H1 (cell line): Measurements from ENCODE around the gene MEN1. TPM values are rescaled to one million over a fixed set of nuclear protein-coding genes. Genes with fewer than 3 reads are reported as not detected.

Source experiments
- CTCF ChIA-PET: fragments of 300-600 bp; sonication (Branson Sonifier 250); formaldehyde crosslinking; loops from one replicate; lab custom pipeline; 2021; ENCODE audit not compliant: partially characterized antibody; lab: Charles Lee
- POLR2A ChIA-PET: fragments of 300-600 bp; sonication (Branson Sonifier 250); formaldehyde crosslinking; loops from one replicate; lab custom pipeline; 2021; ENCODE audit warnings: inconsistent platforms; ENCODE audit not compliant: partially characterized antibody; lab: Charles Lee
- DNase-seq, 2 experiments: peaks; one replicate each; pipeline versions ENCODE4 v3.0.0 to v3.0.0-alpha.2; 2010 to 2022; ENCODE audit warnings: low spot score in 2 of 2, low read depth in 1 of 2, mixed read lengths in 1 of 2
- FAIRE-seq: peaks from 2 replicates; lab custom pipeline; 2011; peaks lifted over from hg19 to GRCh38; lab: Jason Lieb, UNC
- H2AFZ ChIP-seq: 2 replicates; pipeline ENCODE4 v1.8.1; 2012; ENCODE audit warnings: low read length, inconsistent platforms
- H2AK5ac ChIP-seq: 2 replicates; pipeline ENCODE4 v1.6.1; 2013; ENCODE audit warnings: low read depth, low read length
- H2BK120ac ChIP-seq: replicated peaks from 2 replicates; pipeline ENCODE3; 2013; ENCODE audit warnings: low read depth, low read length, inconsistent platforms
- H2BK12ac ChIP-seq: 2 replicates; pipeline ENCODE4 v1.6.1; 2013; ENCODE audit warnings: low read depth, low read length
- H2BK15ac ChIP-seq: 2 replicates; pipeline ENCODE4 v1.6.1; 2013; ENCODE audit warnings: low read length
- H2BK20ac ChIP-seq: 2 replicates; pipeline ENCODE4 v1.6.1; 2013; ENCODE audit warnings: low read length
- H2BK5ac ChIP-seq: 2 replicates; pipeline ENCODE4 v1.6.1; 2013; ENCODE audit warnings: low read depth, low read length
- H3K14ac ChIP-seq: 2 replicates; pipeline ENCODE4 v1.6.1; 2013; ENCODE audit warnings: inconsistent platforms; ENCODE audit not compliant: insufficient read length
- H3K18ac ChIP-seq: 2 replicates; pipeline ENCODE4 v1.6.1; 2013; ENCODE audit warnings: low read length; ENCODE audit errors: extremely low read depth
- H3K23ac ChIP-seq: 2 replicates; pipeline ENCODE4 v1.6.1; 2013; ENCODE audit warnings: inconsistent platforms; ENCODE audit not compliant: insufficient read length
- H3K23me2 ChIP-seq: 2 replicates; pipeline ENCODE4 v1.6.1; 2013; ENCODE audit warnings: low read depth, low read length
- H3K27ac ChIP-seq: 2 replicates; pipeline ENCODE4 v1.6.1; 2011; ENCODE audit warnings: low read depth, low read length, inconsistent platforms
- H3K27me3 ChIP-seq, 4 experiments: replicated peaks in 1 of 4; 1 replicate in 1 of 4; 2 replicates in 3 of 4; pipeline versions ENCODE4 v1.6.1 to v1.8.1; 2011 to 2013; ENCODE audit warnings: low read length in 3 of 4, mild to moderate bottlenecking in 3 of 4, inconsistent platforms in 2 of 4, mixed read lengths in 2 of 4, moderate library complexity in 1 of 4; ENCODE audit not compliant: control insufficient read depth in 3 of 4, insufficient read depth in 3 of 4; ENCODE audit errors: extremely low read depth in 1 of 4
- H3K36me3 ChIP-seq, 4 experiments: 2 replicates each; pipeline versions ENCODE4 v1.6.1 to v1.8.1; 2011 to 2013; ENCODE audit warnings: mild to moderate bottlenecking in 4 of 4, low read length in 3 of 4, moderate library complexity in 2 of 4, control low read depth in 1 of 4, inconsistent platforms in 1 of 4; ENCODE audit not compliant: insufficient read depth in 4 of 4, control insufficient read depth in 2 of 4
- H3K4ac ChIP-seq: replicated peaks from 2 replicates; pipeline ENCODE3; 2013; ENCODE audit warnings: low read length, low read depth, mixed read lengths, inconsistent platforms; ENCODE audit not compliant: insufficient read length
- H3K4me1 ChIP-seq, 4 experiments: replicated peaks in 1 of 4; 1 replicate in 1 of 4; 2 replicates in 3 of 4; pipeline versions ENCODE4 v1.6.1 to v1.8.1; 2011 to 2013; ENCODE audit warnings: low read length in 3 of 4, inconsistent platforms in 2 of 4, mixed read lengths in 1 of 4; ENCODE audit not compliant: insufficient read depth in 4 of 4, control insufficient read depth in 3 of 4
- H3K4me2 ChIP-seq, 2 experiments: 2 replicates each; pipeline versions ENCODE4 v1.6.1 to v1.8.1; 2011 to 2013; ENCODE audit warnings: low read depth in 2 of 2, low read length in 2 of 2, control low read depth in 1 of 2, inconsistent platforms in 1 of 2, mild to moderate bottlenecking in 1 of 2; ENCODE audit not compliant: insufficient read depth in 1 of 2
- H3K4me3 ChIP-seq, 4 experiments: fragments of 200-600, 300-600 bp in 1 of 4; sonication (generic), shearing (Covaris generic), sonication (Bioruptor Twin) in 1 of 4; 2 replicates each; pipeline versions ENCODE4 v1.5.1 to v1.8.1; 2011 to 2016; ENCODE audit warnings: low read length in 4 of 4, low read depth in 3 of 4, control low read depth in 2 of 4, inconsistent platforms in 2 of 4, mild to moderate bottlenecking in 2 of 4, mixed read lengths in 1 of 4, moderate library complexity in 1 of 4; ENCODE audit not compliant: insufficient read depth in 2 of 4; ENCODE audit errors: extremely low read depth in 1 of 4
- H3K56ac ChIP-seq: replicated peaks from 2 replicates; pipeline ENCODE3; 2013; ENCODE audit warnings: low read depth, mild to moderate bottlenecking, mixed read lengths, low read length, inconsistent platforms; ENCODE audit not compliant: insufficient read length
- H3K79me1 ChIP-seq: 2 replicates; pipeline ENCODE4 v1.6.1; 2013; ENCODE audit warnings: low read depth, low read length, control low read depth
- H3K79me2 ChIP-seq, 2 experiments: 2 replicates each; pipeline versions ENCODE4 v1.6.1 to v1.8.1; 2012 to 2013; ENCODE audit warnings: low read length in 2 of 2, mild to moderate bottlenecking in 2 of 2, inconsistent platforms in 1 of 2; ENCODE audit not compliant: insufficient read depth in 2 of 2, control insufficient read depth in 1 of 2
- H3K9ac ChIP-seq, 4 experiments: replicated peaks in 1 of 4; 1 replicate in 1 of 4; 2 replicates in 3 of 4; pipeline versions ENCODE4 v1.6.1 to v1.8.1; 2011 to 2013; ENCODE audit warnings: low read depth in 3 of 4, low read length in 3 of 4, control low read depth in 2 of 4, mild to moderate bottlenecking in 2 of 4, moderate library complexity in 2 of 4, inconsistent platforms in 1 of 4; ENCODE audit errors: extremely low read depth in 1 of 4
- H3K9me3 ChIP-seq, 2 experiments: 2 replicates each; pipeline versions ENCODE4 v1.6.1 to v1.8.1; 2012 to 2013; ENCODE audit warnings: mild to moderate bottlenecking in 2 of 2, moderate library complexity in 2 of 2, control low read depth in 1 of 2, inconsistent platforms in 1 of 2, low read depth in 1 of 2, low read length in 1 of 2, mixed read lengths in 1 of 2; ENCODE audit not compliant: insufficient read depth in 2 of 2
- H4K20me1 ChIP-seq, 2 experiments: replicated peaks in 1 of 2; 2 replicates each; pipeline versions ENCODE3 to v1.8.1; 2011 to 2013; ENCODE audit warnings: inconsistent platforms in 2 of 2, low read length in 2 of 2, mild to moderate bottlenecking in 1 of 2; ENCODE audit not compliant: insufficient read depth in 2 of 2, control insufficient read depth in 1 of 2
- H4K5ac ChIP-seq: 2 replicates; pipeline ENCODE4 v1.6.1; 2013; ENCODE audit warnings: low read length, low read depth, mixed read lengths, inconsistent platforms; ENCODE audit not compliant: insufficient read length
- H4K8ac ChIP-seq: 2 replicates; pipeline ENCODE4 v1.8.0; 2013; ENCODE audit warnings: mild to moderate bottlenecking, moderate library complexity, low read length, inconsistent platforms; ENCODE audit not compliant: insufficient read depth; ENCODE audit errors: extremely low read depth
- H4K91ac ChIP-seq: replicated peaks from 2 replicates; pipeline ENCODE3; 2013; ENCODE audit warnings: low read length, mixed read lengths, inconsistent platforms; ENCODE audit not compliant: insufficient read length
- CREB1 ChIP-seq: IDR thresholded peaks from 2 replicates; pipeline ENCODE4 v1.6.1; 2012; ENCODE audit warnings: inconsistent platforms
- RAD21 ChIP-seq, 2 experiments: IDR thresholded peaks in 1 of 2; conservative IDR thresholded peaks in 1 of 2; 2 replicates each; pipeline ENCODE4 v1.6.1; 2011; ENCODE audit warnings: low read depth in 2 of 2, low read length in 2 of 2, improper control_type of control experiment in 1 of 2, inconsistent platforms in 1 of 2, mild to moderate bottlenecking in 1 of 2, moderate library complexity in 1 of 2
- SIN3A ChIP-seq, 2 experiments: IDR thresholded peaks in 1 of 2; conservative IDR thresholded peaks in 1 of 2; 2 replicates each; pipeline ENCODE4 v1.6.1; 2011 to 2012; ENCODE audit warnings: low read length in 2 of 2, improper control_type of control experiment in 1 of 2, low read depth in 1 of 2, mild to moderate bottlenecking in 1 of 2
- YY1 ChIP-seq: IDR thresholded peaks from 2 replicates; pipeline ENCODE4 v1.6.1; 2011; ENCODE audit warnings: low read depth, mild to moderate bottlenecking, low read length
- WGBS, 2 experiments: shearing (Covaris generic) in 1 of 2; methylation state at CpG; one replicate each; pipeline versions ENCODE4 v1.1.6 to v1.1.7; 2013 to 2015; ENCODE audit warnings: low lambda C conversion rate in 2 of 2, mixed read lengths in 2 of 2, inconsistent platforms in 1 of 2, low coverage in 1 of 2, missing lambda C conversion rate in 1 of 2; ENCODE audit not compliant: insufficient replicate concordance in 2 of 2, insufficient coverage in 1 of 2, insufficient read length in 1 of 2; ENCODE audit errors: extremely low coverage in 1 of 2, missing lambda C conversion rate in 1 of 2; 5-methylcytosine and 5-hydroxymethylcytosine counted together
- polyA plus RNA-seq, 7 experiments: library from polyadenylated mRNA; depleted of rRNA in 3 of 7; stranded (reverse) in 5 of 7; unstranded in 2 of 7; fragments of >200 nt in 5 of 7; fragments of 200-250 nt in 2 of 7; gene quantifications; 1 replicate in 5 of 7; 2 replicates in 1 of 7; 4 replicates in 1 of 7; pipeline versions ENCODE4 v1.2.1 to v1.2.3, GENCODE V29; 2011 to 2013; ENCODE audit warnings: missing spikeins in 2 of 7, mixed read lengths in 2 of 7
- total RNA-seq: library from RNA; stranded (reverse); fragmentation: NEBNext Ultra II Directional; extraction: Animal tissue kit (Norgen Biotek cat#: 25700); gene quantifications from 2 replicates; pipeline ENCODE4 v1.2.1, GENCODE V29; 2021
- TF ChIP-seq, protein P1 (sequence below), 3 experiments: IDR thresholded peaks; 1 replicate in 2 of 3; 2 replicates in 1 of 3; pipeline versions ENCODE4 v1.5.1 to v1.6.1; 2011; ENCODE audit warnings: low read length in 3 of 3, mild to moderate bottlenecking in 3 of 3, inconsistent platforms in 2 of 3, low read depth in 1 of 3, moderate library complexity in 1 of 3; ENCODE audit not compliant: insufficient read depth in 1 of 3; ENCODE audit errors: control extremely low read depth in 1 of 3
- TF ChIP-seq, protein P2 (sequence below): IDR thresholded peaks from 2 replicates; pipeline ENCODE4 v1.6.1; 2011; ENCODE audit warnings: low read depth, mild to moderate bottlenecking, low read length; ENCODE audit not compliant: insufficient read depth

MEN1 gene
- total and polyA plus RNA-seq, 2 of the 8 experiments (the other 6 are each of a cell fraction or from before 2014, with no cell fraction given) = 47.2 to 56.3 TPM

DNA sequence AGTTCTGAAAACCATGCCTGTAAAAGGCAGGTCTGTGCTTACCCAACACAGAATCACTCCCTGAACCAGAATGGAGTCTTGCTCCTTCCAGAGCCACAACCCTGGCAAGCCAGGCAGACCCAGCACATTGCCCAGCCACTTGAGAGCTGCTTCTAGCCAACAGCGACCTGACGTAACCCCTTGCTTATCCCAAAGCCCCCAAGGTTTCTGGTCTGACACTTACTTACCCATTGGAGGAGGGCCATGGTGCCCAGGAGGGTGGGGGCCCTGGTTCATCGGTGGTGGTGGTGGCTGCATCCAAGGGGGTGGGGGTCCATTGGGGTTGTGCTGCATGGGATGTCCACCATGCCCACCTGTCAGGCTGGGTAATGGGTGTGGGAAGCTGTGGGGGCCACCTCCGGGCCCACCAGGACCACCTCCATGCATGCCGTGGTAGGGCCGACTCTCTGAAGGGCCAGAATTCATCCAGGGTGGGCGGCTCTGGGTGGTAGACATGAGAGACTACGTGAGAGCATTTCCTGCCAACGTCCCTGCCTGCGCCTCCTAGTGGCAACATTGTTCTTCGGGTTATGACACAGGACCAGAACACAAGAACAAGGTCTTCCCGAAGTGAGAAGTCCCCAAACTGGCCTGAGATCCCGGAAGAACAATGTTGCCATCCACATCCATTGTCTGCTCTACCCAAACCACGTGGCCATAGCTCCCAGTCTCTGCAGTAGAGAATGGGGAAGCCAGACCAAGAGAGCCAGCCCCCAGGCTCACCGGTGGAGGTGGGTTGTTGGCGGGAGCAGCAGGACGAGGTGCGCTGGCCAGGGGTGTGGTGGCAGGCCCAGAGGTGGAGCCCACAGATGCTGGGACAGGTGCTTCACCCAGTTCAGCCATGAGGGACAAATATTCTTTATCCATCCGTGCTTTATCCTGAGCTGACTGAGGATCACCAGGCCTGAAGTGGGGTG, 42.7 kb downstream of the MEN1 start:
- no peaks in the 10 kb centered on the region; a peak in 1 of 7 replicates for H3K27me3 ChIP-seq
- H4K91ac ChIP-seq = no peak overlapping the region
- H4K5ac ChIP-seq = no peak overlapping the region
- H2AFZ ChIP-seq = no peak overlapping the region
- H3K4me1 ChIP-seq = peaks cover 20 to 41% (median 35%) of the 10 kb centered on the region in 4 experiments
- DNase-seq = peak in 1 of 2 experiments; percentile 95
- H3K79me1 ChIP-seq = peaks cover 3% of the 10 kb centered on the region
- no peak overlapping the region for H2BK20ac ChIP-seq
- no peak overlapping the region for H3K23ac ChIP-seq
- no peak overlapping the region for H2BK12ac ChIP-seq
- peak overlapping the region; percentile 31; the same call in 1 of the 2 replicates for H4K8ac ChIP-seq
- ChIA-PET CTCF (interaction anchor here (0.6 to 23.6 kb wide), 10 partner anchors 8 to 831 kb away, joined by 3 to 376 read pairs (median 6); partner anchors contain the start of genes PYGM, RASGRP2 and SF1), POLR2A (interaction anchor here (0.7 to 42.9 kb wide), 4 partner anchors 2 to 407 kb away, joined by 4 to 1087 read pairs (median 546); partner anchors contain the start of genes PYGM, RASGRP2 and SF1)
- H2BK120ac ChIP-seq = no peak overlapping the region
- FAIRE-seq = no peak
- no peak overlapping the region for H3K4me2 ChIP-seq
- no peak overlapping the region for H3K56ac ChIP-seq
- WGBS, 2 experiments = 77% methylated on average over 19 of the region's 19 CpGs; no CpG with 5 or more reads in 1 of the 2 experiments
- H4K20me1 ChIP-seq = peaks cover 23 to 38% of the 10 kb centered on the region in 2 experiments
- H3K9ac ChIP-seq = no peak overlapping the region
- H2BK5ac ChIP-seq = peak overlapping the region; percentile 20; the same call in 1 of the 2 replicates
- peaks cover 0 to 38% of the 10 kb centered on the region in 2 experiments; a peak in 2 of 4 replicates for H3K79me2 ChIP-seq
- H3K27ac ChIP-seq = peak overlapping the region; percentile 0; the same call in 1 of the 2 replicates
- H3K36me3 ChIP-seq = peaks cover 51 to 91% (median 80%) of the 10 kb centered on the region in 4 experiments
- no peak overlapping the region for H2BK15ac ChIP-seq
- H3K23me2 ChIP-seq = no peaks in the 10 kb centered on the region
- no peaks in the 10 kb centered on the region for H3K9me3 ChIP-seq
- H3K4me3 ChIP-seq = no peak overlapping the region
- H3K18ac ChIP-seq = no peak overlapping the region
- no peak overlapping the region for H3K14ac ChIP-seq
- H3K4ac ChIP-seq = no peak overlapping the region
- no peak overlapping the region for H2AK5ac ChIP-seq
- TF ChIP-seq RAD21 (IDR thresholded peaks at IDR 0.05 in 1 of 2, conservative IDR thresholded peaks at IDR 0.05 in 1 of 2; ENCODE audit: low read depth in 2 of 2, low read length in 2 of 2) (peak; percentile 39 to 57), SIN3A (conservative IDR thresholded peaks at IDR 0.05 in 1 of 2, IDR thresholded peaks at IDR 0.05 in 1 of 2; ENCODE audit: low read depth in 1 of 2, low read length in 2 of 2) (peak in 1 of 2 experiments; percentile 50; a peak in 1 of 4 replicates), CREB1 (peak; percentile 39; the same call in 1 of the 2 replicates), YY1 (0 out of 2 replicates have a peak, but pooled peaks have one; percentile 9)
- TF ChIP-seq, protein P1, sequence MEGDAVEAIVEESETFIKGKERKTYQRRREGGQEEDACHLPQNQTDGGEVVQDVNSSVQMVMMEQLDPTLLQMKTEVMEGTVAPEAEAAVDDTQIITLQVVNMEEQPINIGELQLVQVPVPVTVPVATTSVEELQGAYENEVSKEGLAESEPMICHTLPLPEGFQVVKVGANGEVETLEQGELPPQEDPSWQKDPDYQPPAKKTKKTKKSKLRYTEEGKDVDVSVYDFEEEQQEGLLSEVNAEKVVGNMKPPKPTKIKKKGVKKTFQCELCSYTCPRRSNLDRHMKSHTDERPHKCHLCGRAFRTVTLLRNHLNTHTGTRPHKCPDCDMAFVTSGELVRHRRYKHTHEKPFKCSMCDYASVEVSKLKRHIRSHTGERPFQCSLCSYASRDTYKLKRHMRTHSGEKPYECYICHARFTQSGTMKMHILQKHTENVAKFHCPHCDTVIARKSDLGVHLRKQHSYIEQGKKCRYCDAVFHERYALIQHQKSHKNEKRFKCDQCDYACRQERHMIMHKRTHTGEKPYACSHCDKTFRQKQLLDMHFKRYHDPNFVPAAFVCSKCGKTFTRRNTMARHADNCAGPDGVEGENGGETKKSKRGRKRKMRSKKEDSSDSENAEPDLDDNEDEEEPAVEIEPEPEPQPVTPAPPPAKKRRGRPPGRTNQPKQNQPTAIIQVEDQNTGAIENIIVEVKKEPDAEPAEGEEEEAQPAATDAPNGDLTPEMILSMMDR (IDR thresholded peaks at IDR 0.05; ENCODE audit: control extremely low read depth in 1 of 3, insufficient read depth in 1 of 3, low read depth in 1 of 3, low read length in 3 of 3) = peak in 2 of 3 experiments; percentile 75 to 89; a peak in 3 of 4 replicates
- TF ChIP-seq, protein P2, sequence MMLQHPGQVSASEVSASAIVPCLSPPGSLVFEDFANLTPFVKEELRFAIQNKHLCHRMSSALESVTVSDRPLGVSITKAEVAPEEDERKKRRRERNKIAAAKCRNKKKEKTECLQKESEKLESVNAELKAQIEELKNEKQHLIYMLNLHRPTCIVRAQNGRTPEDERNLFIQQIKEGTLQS = no peak
